Measurements from ENCODE around the gene PRDM7.

PRDM7 gene

DNA sequence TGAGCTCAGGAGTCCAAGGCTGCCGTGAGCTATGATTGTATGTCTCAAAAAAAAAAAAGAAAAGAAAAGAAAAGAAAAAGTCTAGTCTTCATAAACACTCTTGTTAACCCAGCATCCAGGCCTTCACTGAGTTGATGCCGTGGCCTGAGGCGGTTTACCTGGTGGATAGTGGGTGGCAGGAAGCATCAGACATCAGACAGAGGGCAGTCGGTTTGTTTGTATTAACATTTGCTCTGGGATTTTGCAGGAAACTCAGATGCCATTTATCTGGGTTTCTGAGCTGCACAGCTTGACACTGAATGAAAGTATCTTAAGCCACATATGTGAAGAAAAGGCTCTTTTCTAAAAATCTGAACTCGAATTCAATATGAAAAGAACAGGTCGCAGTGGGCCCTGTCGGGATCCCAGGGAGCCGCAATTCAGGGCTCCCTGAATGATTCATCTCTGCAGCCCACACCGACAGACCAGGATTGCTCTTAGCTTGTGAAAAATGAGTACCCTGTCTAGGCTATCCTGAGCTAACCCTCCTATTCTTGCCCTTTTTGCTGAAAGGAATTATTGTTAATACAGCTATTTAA, 56.8 kb downstream of the PRDM7 start:
- no peak overlapping the region for H3K4me3 ChIP-seq (replicated peaks in 1 of 2; ENCODE audit: low read depth in 2 of 2, low read length in 2 of 2)
- no peak for DNase-seq (ENCODE audit: low read depth in 2 of 2)
- TF ChIP-seq, protein P1, sequence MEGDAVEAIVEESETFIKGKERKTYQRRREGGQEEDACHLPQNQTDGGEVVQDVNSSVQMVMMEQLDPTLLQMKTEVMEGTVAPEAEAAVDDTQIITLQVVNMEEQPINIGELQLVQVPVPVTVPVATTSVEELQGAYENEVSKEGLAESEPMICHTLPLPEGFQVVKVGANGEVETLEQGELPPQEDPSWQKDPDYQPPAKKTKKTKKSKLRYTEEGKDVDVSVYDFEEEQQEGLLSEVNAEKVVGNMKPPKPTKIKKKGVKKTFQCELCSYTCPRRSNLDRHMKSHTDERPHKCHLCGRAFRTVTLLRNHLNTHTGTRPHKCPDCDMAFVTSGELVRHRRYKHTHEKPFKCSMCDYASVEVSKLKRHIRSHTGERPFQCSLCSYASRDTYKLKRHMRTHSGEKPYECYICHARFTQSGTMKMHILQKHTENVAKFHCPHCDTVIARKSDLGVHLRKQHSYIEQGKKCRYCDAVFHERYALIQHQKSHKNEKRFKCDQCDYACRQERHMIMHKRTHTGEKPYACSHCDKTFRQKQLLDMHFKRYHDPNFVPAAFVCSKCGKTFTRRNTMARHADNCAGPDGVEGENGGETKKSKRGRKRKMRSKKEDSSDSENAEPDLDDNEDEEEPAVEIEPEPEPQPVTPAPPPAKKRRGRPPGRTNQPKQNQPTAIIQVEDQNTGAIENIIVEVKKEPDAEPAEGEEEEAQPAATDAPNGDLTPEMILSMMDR (IDR thresholded peaks at IDR 0.05; ENCODE audit: low read depth, low read length) = no peak

DNA sequence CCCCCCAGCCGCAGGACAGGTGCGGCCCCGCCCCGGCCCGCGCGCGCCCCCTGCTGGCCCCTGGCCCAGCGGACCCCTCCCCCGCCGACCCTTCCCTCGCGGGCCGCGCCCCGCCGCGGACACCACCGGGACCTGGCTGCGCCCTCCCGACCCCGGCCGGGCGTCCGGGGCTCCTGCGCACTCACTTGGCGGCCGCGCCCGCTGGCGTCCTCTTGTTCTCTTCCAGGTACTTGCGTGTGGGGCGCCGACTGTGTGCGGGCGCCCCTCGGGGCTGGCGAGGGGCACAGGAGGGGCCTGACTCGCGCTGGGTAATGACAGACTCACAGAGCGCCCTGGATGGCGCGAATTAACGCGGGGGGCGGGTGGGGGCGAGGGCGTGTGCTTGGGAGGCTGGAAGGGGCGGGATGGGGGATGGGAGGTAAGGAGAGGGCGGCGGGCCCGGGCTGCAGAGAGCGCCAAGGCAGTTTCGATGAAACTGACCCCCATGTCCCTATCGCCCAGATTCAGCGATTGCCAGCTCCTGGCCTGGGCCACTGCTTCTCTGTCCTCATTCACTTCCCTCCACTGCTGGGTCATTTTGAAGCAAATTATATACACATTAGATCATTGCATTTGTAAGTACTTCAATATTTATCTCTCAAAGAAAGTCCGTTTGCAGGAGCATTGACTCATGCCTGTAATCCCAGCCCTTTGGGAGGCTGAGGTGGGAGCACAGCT, 57.4 kb downstream of the PRDM7 start:
- peak overlapping the region; percentile 50 to 57 for H3K4me3 ChIP-seq (replicated peaks in 1 of 2; ENCODE audit: low read depth in 2 of 2, low read length in 2 of 2)
- TF ChIP-seq, protein P1 (IDR thresholded peaks at IDR 0.05; ENCODE audit: low read depth, low read length) = no peak
- DNase-seq (ENCODE audit: low read depth in 2 of 2) = peak; percentile 11 to 67

DNA sequence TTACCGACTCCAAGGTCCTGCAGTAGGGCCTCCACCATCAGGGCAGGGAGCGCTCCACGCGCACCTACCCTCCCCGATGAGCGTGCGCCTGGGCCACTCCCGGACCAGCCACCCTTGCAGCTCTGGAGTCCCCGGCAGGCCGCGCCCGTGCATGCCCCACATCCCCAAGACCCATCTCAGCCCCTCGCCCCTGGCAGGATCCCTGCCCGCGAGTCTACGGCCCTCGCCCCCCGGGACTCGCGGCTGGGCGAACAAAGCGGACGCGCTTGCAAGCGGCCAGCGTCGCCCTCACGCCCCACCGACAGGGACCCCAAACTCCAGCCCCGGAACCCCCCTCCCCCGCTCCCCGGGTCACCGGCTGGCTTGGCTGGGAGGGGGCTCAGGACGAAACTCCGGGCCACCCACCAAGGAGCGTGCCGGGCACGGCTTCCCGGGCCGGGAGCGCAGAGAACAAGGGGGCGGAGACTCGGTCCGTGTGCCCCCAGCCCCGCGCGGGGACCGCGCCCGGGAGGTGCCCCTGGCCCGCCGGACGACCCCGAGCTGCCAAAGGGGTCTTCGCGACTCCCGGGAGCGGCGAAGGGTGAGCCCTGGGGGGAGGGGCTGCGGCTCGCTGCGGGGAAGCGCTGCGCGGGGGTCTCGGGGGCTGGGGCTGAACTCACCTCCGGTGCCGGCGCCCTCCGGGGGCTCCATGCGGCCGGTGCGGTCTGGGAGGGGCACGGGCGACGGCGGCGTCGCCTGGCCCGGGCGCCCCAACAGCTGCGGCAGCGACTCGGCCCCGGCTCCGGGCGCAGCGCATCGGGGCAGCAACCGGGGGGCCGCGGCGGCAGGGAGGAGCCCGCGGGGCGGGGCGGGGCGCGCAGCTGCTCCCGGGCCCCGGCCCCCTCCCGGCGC, 58.2 kb downstream of the PRDM7 start, which contains the start of gene DBNDD1:
DBNDD1 (minus strand) TSS at position 805 of the 891 bp plus-strand sequence; CDS start at position 690, 115 bp downstream.
- no peak for DNase-seq (ENCODE audit: low read depth in 2 of 2)
- peak within 1 kb of the TSS; percentile 50 to 57 for H3K4me3 ChIP-seq (replicated peaks in 1 of 2; ENCODE audit: low read depth in 2 of 2, low read length in 2 of 2)
- TF ChIP-seq, protein P1 (IDR thresholded peaks at IDR 0.05; ENCODE audit: low read depth, low read length) = no peak

DNA sequence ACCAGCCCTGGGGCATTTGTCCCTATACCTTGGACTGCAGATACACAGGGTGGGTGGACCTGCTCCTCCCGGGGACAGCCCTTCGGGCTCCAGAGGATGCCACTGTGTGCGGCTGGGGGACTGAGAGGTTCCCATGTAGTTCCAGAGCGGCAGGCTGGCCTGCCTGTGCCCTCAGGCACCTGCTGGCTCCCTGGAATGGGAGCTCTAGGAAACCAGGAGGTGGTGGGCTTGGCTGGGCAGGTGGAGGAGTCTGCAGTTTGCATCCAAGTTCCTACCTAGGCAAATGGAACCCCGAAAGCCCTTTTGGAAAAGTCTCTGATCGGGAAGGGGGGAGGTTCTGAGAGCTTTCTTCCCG, 58.9 kb downstream of the PRDM7 start:
- TF ChIP-seq, protein P1 (IDR thresholded peaks at IDR 0.05; ENCODE audit: low read depth, low read length) = no peak
- H3K4me3 ChIP-seq (replicated peaks in 1 of 2; ENCODE audit: low read depth in 2 of 2, low read length in 2 of 2) = no peak overlapping the region
- DNase-seq (ENCODE audit: low read depth in 2 of 2) = no peak

DNA sequence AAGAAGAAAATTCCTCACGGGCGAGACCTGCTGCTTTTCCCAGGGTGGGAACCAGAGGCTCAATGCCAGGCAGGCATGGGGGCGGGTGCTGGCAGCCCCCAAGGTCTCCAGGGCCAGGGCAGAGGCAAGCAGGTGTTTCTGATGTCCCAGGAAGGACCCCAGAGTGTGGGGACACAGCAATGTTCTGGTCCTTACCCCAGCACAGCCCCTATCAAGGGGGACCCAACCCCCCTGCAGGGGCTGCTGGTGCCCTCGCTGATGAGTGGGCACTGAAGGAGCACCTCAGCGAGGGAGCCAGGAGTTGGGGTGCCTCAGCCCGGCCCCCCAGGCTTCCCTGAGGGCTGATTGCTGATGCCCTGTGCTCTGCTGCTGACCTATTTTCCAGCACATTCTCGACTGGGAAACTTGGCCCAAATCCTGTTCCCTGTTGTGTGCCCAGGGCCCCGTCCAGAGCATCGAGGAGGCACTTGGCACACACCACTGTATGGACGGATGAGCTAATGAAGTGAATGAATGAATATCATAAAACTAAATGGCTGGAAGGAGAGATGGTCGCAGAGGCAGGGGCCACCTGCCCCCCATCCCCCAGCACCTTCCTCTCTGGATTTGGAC, 60.7 kb downstream of the PRDM7 start:
- no peak for DNase-seq (ENCODE audit: low read depth in 2 of 2)
- TF ChIP-seq, protein P1 (IDR thresholded peaks at IDR 0.05; ENCODE audit: low read depth, low read length) = no peak
- H3K4me3 ChIP-seq (replicated peaks in 1 of 2; ENCODE audit: low read depth in 2 of 2, low read length in 2 of 2) = no peak overlapping the region

DNA sequence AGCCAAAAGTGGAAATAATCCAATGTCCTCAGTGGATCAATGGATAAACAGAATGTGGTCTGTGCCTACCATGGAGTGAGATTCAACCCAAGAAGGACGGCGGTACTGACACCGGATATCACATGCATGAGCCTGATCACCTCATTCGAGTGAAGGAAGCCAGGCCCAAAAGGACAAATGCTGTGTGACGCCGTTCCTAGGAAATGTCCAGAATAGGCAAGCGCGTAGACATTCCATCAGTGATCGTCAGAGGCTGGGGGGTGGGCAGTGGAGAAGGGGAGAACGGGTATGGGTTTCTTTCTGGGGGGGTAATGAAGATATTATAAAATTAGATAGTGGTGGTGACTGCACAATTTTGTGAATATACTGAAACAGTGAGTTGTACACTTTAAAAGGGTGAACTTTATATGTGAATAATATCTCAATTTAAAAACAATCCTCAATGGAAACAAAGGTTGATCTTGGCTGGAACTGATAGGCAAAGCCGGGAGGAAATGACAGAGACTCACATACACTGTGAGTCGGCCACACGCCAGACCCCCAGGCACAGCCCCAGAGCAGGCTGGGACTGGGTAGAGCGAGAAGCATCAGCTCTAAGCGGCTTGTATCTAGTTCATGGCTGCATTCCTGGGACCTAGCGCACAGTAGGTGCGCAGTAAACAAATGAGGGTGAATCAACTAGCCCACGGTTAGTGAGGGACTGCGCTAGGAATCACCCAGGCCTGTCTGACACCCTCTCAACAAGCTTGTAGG, 61.4 kb downstream of the PRDM7 start:
- no peak overlapping the region for H3K4me3 ChIP-seq (replicated peaks in 1 of 2; ENCODE audit: low read depth in 2 of 2, low read length in 2 of 2)
- no peak for DNase-seq (ENCODE audit: low read depth in 2 of 2)
- TF ChIP-seq, protein P1 (IDR thresholded peaks at IDR 0.05; ENCODE audit: low read depth, low read length) = no peak
